ENCODE measurements around the gene SLC25A26. TPM values are rescaled to one million over a fixed set of nuclear protein-coding genes. Genes with fewer than 3 reads are reported as not detected.

SLC25A26 gene
- total RNA-seq, 1 donor from 2014 or later, result 25.9 TPM

DNA sequence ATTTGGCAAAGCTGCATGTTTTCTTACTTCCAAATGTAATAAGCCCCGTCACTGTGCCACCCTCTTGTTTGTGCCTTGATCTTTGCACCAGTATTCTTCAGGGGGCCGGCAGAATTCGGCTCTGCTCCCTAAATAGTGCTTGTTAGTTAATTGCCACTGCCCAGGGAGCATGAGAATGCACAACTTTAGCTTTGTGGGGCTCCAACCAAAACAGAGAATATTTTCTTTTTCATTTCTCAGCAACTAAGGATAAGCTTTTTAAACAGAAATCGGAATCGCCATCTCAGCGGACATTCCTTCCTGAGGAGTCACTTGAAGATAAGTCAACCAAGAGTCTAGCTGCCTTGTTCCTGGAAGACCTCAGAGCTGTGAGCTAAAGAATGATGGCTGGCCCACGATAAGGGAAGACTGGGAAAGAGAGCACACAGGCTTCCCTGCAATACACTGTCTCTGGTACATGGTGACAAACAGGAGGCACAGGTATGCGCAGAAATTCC lies 174.0 kb downstream of the SLC25A26 start:
- peak; percentile 26 for DNase-seq (ENCODE audit: low read depth, low spot score)

DNA sequence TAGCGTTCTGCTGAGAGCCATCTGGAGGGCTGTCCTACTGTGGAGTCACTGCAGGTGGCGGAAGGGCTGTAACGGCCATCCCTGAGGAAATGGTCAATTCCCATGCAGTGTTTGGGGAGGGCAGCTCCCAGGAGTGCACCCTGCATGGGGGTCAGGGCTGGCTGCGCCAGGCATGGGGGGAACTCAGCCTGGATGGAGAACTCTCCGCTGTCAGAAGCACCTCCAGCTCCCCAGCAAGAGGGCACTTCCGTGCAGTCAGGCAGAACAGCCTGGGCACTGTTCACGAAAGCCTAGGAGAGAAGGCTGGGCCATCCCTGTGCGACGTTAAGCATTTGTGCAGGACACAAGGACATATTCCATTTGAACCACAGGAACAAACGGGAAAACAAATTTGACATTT lies 174.8 kb downstream of the SLC25A26 start:
- no peak for DNase-seq (ENCODE audit: low read depth, low spot score)

DNA sequence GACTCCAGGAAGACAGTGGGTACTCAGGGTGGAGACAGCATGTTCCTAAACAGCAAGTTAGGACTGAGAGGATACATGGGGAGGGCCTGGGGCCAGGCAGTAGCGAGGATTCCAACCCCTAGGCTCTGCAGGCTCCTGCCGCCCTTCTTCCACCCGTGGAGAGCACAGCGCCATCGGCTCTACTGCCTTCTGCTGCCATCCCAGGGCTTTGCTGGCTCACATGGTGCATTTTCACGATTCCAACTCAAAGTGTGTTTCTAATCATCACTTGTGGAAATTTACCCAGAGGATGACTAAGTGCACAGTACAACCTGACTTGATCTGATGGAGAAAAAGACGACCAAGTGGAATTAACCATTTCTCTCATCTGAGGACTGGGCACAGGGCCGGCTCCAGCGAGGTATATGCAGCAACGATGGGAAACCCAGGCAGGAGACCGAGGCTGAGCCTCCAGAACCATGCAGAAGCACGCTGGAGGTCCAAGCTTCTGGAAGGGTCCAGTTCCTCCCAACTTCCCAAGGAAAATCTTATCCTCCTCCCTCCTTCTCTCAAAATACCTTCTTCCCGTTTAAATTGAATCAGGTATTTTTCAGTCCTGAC lies 175.5 kb downstream of the SLC25A26 start:
- no peak for DNase-seq (ENCODE audit: low read depth, low spot score)

DNA sequence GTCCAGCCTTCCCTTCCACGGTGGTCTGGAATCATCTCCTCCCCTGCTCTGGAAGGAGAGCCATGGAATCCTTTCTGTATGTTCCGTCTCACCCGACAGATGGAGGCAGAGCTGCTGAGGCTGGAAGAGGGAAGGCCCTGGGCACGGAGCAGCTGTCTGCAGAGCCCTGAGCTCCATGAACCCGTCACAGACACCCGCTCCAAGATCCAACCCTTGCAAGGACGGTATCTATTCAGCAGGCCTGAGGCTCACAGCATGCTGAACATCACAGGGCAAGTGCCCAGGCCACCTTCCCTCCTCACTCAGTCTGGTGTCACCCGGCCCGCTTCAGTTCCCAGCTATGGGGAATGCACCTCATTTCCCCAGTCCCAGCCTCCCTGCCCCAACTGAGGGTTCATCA lies 176.1 kb downstream of the SLC25A26 start:
- DNase-seq (ENCODE audit: low read depth, low spot score), result no peak

DNA sequence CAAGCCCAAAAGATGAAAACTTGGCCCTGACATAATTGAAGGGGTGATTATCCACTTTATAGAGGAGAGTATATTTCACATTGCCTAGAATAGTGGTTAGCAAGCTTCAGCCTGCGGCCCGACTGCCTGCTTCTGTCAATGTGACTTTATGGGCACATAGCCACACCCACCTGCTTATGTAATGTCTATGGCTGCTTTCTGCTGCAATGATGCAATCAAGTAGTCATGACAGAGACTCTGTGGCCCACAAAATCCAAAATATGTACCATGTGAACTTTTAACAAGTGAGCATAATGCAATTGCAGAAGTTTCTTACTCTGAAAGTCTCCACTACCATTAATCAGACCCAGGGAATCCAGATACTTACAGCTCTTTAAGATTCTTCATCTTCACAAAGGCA lies 176.9 kb downstream of the SLC25A26 start:
- no peak for DNase-seq (ENCODE audit: low read depth, low spot score)

DNA sequence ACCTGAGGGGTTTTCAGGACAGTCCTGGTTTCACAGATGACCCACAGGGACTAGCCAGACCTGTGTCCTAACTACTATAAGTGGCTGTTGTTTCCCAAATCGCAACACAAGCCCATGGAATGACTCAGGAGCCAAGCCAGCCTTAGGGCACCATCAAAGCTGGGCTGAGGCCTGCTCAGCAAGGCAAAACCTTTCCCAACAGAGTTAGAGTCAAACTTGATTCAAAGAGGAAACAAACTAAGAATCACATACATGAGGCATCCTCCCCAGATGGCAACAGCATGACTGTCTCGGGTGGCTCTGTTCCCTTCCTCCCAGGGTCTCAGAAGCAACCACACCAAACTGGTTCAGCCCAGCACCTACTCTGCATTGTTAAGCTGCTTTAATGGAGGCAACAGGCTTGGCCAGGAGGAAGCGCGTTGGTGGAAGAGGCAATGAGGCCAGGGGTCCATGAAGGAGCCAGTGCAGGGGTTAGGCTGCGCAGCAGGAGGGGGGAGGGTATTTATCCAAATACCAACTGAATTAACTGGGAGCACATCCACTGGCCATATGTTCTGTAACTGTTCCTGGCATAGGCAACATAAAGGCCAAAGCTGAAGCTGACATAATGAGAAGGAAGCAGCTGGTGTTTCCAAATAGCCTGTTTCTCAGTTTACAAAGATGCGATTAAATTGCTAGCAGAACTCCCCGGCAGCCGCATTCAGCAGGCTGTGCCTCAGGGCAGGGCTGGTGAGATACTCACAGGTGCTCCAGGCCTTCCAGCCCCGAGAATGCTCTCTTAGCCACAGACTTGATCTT lies 177.6 kb downstream of the SLC25A26 start:
- no peak for DNase-seq (ENCODE audit: low read depth, low spot score)

DNA sequence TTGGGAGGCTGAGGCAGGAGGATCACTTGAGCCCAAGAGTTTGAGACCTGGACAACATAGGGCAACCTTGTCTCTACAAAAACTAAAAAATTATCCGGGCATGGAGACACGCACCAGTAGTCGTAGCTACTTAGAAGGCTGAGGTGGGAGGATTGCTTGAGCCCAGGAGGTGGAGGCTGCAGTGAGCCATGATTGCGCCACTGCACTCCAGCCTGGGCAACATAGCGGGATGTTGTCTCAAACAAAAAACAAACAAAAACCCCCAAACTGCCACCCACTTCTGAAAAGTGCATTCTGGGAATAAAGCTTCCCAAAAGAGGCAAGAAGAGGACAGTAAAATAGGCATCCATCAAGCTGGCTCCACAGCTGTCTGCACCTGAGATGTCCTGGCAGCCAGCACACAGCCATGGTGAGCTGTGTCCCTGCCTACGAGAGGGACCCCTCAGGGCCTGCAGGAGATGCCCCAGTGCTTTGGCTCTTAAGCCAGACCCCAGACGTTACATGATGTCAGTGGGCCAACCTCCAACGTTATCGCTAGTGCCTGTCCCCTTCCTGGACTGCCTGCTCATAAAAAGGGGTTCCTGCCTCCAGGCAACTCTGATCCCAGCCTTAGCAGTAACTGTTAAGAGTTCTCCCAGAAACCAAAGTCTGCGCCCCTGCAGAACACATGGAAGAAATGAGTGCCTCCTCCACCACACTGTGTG lies 178.9 kb downstream of the SLC25A26 start:
- DNase-seq (ENCODE audit: low read depth, low spot score), result no peak

DNA sequence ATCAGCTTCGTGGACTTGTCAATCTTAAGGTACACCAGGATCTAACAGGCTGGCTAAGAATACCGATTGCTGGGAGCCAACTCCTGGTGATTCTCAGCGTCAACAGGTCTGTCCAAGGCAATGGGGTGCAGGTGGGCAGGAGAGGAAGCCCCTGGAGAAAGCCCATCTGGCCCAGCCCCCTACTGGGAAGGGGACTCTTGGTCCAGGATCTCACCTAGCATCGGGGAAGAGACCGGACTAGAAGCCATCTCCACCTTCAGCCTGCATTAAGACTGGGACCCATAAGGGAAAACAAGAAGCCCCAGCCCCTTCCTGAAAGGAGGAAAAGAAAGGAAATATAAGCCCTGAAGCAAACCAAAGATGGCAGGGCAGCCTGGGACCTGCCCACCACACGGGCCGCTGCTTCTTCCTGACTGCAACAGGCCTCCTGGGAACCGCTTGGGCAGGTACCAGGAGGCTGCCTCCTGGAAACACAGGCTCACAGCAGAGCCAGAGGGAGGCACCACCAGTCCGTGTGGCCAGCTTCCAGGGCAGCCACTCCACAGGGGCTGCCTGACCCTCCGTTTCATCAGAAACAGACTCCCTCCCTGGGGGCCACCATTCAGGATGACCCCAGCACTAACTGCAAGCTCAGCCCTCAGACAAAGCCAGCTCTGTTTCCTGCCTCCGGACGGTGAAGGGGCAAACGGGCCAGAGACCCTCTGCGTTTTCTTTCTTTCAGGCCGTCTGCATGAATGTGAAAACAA lies 179.8 kb downstream of the SLC25A26 start:
- DNase-seq (ENCODE audit: low read depth, low spot score), result no peak

DNA sequence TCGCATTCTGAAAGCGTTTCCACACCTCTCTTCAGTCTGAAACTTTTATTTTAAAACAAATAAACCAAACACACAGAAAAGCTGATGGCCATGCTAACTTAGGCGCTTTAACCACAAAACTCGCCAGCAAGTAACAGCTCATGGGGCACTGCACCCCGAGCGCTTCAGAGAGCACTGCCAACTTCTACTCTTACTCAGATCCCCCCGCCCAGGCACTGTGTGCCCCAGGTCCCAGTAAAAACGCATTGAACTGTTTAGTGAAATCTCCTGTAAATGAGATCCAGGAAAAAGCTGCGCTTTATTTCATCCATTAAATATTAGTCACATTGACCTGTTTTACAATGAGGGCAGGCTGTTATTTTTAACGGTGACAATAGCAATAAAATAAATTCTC lies 180.4 kb downstream of the SLC25A26 start:
- no peak for DNase-seq (ENCODE audit: low read depth, low spot score)

DNA sequence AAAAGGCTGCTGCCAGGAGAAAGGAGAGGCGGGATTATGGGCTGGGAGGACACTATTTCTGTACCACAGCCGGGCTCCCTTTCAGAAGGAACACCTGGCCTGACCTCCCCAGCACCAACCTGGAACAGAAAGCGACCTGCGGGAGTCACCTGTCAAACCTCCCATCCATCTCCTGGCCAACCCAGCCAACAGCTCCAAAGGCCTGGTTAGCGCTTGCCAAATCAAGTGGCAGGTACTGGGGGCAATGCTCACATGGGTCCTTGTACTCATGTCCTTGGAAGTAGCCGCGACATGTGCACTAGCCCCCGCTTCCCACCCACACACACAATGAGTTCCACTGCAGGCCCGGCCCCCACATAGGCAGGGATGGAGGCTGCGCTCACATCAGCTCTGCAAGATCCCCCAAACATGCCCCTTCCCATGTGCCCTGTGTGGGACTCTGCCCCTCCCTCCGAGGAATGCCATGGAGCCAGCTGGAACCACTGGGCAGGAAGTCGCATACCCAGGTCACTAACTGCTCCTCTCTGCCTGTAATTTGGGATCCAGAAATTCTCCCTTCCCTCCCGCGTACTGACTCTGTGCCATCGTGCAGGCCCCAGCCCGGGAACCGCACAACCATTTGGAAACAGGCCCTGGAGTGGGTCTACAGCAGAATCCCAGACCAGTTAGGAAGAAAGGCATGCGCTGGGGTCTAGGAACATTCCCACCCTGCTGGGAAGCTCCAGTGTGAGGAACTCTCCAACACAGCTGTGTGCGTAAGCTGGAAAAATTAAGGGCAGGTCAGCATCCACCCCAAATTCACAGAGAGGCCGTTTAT lies 181.1 kb downstream of the SLC25A26 start:
- DNase-seq (ENCODE audit: low read depth, low spot score), result no peak

DNA sequence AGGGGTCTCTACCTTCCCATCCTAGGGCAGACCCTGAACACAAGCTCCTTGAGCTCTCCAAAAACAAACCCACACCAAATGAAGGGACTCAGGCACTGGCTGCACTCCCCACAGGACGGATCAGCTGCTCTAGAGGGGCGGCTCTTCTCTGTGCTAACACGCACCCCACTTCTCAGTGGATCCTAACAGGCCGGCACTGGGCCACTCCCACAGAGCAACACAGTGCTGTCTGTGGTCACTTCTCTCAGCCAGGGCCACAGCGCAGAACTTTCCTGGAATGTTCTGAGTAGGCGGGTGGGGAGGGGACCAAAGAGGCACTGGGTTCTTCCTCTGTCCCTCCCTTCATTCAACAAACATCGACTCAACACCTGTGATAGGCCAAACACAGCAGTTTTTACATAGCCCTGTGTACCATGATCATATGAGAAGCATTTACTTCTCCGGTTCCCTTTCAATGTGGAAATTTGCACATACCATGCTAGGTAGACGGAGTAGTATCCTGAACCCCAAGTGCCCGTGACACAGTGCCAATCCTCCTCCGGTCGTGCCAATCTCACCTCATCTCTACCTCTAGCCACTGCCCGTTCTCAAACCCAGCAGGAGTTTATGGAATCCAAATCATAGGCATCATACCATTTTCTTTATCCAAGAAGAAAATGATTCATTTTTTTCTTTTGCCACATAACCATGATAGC lies 181.9 kb downstream of the SLC25A26 start:
- DNase-seq (ENCODE audit: low read depth, low spot score), result no peak

DNA sequence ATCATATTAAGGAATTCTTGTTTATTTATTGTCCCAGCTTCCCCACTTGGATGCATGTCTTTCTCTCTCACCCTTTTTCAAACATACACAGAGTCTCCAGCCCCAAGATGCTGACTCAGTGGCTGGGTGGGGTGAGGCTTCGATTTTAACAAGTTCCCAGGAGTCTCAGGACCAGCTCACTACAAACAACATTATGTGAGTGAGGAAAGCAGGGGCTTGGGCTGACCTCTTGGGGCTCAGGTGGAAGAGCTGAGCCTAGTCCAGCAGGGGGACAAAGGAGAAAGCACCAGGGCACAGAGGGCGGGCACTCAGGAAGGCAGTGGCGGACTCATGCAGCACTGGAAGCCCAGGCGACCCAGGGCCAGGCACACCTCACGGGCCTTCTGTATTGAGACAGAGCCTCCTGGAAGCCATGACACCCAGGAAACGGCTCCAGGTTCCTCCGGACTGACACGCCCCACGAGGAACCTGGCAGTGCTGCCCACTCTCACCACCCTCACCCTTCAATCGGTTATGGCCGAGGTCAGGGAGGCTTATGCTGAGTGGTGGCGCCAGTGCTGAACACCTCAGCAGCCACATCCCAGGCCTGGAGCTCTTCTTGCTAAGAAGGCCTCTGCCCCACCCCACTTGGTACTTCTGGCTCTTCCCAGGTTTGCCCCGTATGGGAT lies 182.7 kb downstream of the SLC25A26 start:
- DNase-seq (ENCODE audit: low read depth, low spot score), result no peak

DNA sequence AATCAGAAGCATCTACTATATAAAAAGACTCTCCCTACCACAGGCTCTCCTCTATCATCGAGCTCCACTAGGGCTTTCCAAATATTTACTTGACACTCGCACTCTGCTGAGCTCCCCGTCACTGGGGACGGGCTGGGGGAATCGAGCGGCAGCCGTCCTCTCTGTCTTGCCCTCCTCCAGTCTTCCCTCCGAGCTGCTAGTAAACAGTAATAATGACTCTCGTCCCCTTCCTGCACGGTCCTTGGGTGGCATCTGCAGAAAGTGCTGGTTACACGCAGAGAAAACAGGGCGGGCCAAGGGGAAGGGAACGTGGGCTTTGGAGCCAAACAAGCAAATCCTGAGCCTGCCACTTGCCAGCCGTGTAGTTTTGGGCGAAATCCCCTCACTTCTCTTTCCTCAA lies 183.4 kb downstream of the SLC25A26 start:
- DNase-seq (ENCODE audit: low read depth, low spot score), result no peak

DNA sequence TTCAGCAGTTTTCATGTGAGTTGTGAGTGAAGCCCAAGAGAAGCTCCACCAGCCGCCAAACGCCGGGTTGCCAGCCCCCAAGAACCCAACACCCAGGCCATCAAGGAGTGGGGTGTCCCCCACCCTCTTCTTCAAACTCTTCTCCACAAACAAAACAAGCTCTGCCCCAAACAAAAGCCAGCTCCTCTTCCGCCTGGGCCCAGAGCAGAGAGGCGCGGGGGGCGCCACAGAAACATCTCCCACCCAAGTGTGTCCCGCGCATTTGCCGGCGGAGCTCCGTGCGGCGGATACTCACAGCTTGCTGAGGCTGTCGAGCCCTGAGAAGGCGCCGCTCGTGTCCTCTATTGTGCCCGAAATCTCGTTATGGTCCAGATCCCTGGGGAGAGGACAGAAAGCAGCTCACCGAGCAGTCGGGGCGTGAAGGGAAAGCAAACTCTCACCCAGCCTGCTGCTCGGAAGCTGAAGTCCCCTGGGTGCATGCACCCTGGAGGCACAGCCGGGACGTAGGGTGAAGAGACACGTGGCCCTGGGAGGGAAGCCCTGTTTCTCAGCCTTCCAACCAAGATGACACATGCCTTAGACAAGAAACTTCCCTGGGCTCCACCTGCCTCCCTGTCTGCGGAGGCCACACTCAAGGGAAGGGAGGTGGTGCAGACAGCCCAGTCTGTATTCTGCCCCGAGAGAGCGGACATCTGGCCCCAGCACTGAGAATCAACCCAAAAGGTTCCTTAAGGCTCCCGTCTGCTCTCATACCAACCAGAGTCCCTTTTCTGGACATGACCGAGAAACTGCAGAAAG lies 184.3 kb downstream of the SLC25A26 start:
- no peak for DNase-seq (ENCODE audit: low read depth, low spot score)

DNA sequence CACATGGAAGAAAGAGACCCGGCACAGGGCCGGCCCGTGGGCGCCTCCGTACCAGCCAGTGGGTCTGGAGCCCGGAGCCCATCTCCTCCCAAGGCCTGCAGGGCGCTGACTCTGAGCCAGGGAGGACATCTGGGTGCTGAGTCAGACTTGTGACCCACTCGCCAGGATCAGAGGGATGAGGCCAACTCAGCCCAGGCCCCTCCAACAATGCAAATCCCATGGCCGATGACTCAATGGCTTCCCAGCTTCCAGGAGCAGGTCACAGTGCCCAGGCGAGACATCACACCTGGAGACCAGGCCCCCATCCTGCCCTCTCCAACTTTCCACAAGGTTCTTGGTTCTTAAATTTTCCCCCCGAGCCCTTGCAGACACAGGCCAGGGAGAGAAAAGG lies 184.9 kb downstream of the SLC25A26 start:
- no peak for DNase-seq (ENCODE audit: low read depth, low spot score)

DNA sequence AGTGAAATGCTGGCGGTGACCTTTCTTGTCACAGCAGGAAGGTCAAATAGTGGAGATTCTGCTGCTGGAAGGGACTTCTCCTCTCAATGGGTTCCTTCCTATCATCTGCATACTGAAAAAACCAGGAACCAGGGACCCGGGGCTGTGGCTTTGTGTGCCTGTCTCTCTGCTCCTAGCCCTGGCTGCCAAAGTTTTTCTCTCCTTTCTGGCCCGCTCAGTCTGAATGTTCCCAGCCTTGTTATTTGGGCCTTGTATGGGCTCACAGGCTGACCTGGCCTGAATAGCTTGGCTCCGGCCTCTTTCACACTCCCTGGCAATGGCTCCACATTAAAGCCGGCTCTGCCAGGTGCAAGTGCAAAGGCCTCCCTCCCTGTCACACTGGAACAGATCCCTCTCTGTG lies 185.4 kb downstream of the SLC25A26 start:
- no peak for DNase-seq (ENCODE audit: low read depth, low spot score)

DNA sequence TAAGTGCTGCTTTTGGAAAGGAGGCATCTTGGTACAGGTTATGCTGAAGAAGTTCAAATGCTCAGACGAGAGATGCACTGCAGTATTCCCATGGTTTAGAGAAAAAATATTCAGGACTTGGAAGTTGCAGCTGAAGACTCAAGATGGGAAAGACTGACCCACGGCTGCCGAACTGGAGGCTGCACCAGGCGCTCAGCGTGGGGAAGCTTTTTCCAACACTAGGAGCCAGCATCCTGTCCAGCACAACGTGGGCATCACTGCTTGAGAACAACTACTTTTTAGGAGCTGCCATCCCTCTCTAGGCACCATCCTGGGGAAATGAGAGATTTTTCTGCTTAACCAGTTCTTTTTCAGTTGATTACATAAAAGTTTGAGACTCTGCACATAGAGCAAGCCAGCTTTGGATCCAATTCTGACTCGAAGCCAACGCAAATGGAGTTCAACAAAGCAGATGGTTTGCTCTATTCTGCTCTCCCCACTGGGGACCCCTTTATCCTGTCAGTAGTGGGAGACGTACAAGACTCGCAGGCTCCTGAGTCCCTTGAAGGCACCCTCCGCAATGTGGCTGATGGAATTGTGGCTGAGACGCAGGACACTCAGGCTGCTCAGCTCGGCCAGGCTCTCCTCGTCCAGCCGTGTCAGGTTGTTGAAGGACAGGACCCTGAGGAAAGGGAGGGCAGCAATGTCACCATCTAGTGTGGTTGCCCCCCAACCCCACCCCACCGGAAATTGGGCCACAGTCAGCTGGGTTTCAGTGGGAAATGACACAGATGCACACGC lies 186.2 kb downstream of the SLC25A26 start:
- DNase-seq (ENCODE audit: low read depth, low spot score), result no peak

DNA sequence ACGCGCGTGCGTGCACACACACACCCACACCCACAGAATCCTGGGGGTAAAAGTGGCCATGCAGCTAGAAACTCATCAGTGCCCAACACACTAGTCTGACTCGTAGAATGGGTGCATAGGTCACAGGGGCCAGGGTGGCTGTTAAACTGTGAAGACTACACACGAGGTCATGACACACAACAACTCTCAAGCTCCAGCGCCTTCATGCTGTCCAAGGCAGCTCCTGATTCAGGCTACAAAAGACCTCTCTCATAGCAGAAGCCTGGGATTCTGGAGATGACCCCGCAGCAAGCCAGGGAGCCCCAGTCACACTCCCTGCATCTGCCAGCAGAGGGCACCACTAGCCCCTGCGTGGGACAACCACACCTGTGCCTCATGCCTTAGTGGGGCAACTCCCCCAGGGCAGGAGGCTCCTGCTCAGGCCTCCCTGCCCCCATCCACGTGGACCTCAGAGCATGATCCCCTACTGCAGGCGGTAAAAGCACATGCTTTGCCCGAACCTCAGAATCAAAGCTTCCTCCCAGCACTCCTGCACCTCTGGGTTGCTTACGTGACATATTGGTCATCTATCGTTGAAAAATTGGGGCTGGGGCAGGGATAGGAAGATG lies 186.9 kb downstream of the SLC25A26 start:
- no peak for DNase-seq (ENCODE audit: low read depth, low spot score)

Data from pulmonary artery endothelial cell (primary cell).